ENCODE results near the gene KCNAB3. TPM values are rescaled to one million over a fixed set of nuclear protein-coding genes. Genes with fewer than 3 reads are reported as not detected.

Gene KCNAB3
- total RNA-seq, 1 donor: 1.1 TPM

DNA sequence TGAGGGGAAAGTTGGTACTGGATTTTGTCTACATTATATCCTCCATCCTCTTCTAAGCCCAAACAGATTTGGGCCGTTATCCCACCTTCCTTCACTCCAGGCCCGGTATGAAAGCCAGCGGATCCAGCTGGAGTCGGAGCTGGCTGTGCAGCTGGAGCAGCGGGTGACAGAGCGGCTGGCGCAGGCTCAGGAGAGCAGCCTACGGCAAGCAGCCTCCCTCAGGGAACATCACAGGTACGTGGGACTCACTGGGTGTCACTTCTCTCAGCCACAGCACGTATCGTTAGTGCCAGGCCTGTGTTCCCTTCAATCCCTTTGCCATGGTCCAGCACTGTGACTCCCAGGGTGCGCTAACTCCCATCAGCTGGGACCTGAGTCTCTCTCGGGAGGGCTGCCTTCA lies 13.6 kb upstream of the KCNAB3 start:
- no peak for DNase-seq (ENCODE audit: low read depth in 2 of 3, low spot score in 2 of 3)

- DNase-seq (ENCODE audit: low read depth in 2 of 3, low spot score in 2 of 3): no peak
Observed at GRCh38 chr17:7940743-7941142, 11.1 kb upstream of the KCNAB3 start.

DNA sequence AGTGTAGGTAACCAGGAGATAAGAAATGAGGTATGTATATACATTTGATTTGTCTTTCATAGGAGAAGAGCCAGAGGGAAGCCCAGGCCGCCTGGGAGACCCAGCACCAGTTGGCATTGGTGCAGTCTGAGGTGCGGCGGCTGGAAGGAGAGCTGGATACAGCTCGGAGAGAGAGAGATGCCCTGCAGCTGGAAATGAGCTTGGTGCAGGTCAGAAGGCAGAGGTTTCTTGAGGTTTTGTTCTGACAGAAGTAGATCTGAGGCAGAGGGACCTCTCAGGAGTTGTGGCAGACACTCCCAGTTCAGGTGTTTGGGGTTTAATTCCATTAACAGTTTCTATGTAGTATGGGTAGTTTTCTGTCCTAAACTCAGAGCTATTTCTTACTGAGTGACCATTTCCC lies 10.4 kb upstream of the KCNAB3 start:
- DNase-seq (ENCODE audit: low read depth in 2 of 3, low spot score in 2 of 3): no peak

DNA sequence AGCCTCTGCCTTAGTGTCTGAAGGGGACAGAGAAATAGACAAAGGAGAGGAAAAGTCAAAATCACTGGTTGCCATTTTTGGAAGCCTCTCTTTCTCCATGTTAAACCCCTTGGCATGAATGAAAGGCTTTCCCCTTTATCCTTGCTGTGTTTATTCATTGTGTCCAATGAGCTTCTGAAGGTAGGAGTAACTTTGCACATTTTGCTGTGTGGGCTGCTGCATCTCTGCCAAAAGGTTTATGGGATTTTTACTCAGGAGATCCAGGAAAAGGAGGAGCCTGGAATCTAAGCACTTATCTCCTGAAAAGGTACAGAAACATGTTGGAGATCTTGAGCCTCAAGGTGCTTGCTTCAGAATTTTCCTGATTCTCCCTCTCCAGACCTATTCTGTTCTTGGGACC lies 6.2 kb upstream of the KCNAB3 start:
- no peak for DNase-seq (ENCODE audit: low read depth in 2 of 3, low spot score in 2 of 3)

DNA sequence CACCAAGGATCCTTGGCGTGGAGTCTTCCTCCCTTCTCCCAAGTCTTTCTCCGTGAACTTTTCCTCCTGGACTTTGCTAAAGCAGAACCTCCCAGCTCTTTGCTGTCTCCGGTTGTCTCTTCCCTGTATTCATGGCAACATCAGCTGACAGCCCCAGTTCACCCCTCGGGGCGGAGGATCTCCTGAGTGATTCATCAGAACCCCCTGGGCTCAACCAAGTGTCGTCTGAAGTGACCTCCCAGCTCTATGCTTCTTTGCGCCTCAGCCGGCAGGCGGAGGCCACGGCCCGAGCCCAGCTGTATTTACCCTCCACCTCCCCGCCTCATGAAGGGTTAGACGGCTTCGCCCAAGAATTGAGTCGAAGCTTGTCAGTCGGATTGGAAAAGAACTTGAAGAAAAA lies 3.3 kb upstream of the KCNAB3 start:
- peak in 2 of 3 donors; percentile 80 to 84 for DNase-seq (ENCODE audit: low read depth in 2 of 3, low spot score in 2 of 3)

DNA sequence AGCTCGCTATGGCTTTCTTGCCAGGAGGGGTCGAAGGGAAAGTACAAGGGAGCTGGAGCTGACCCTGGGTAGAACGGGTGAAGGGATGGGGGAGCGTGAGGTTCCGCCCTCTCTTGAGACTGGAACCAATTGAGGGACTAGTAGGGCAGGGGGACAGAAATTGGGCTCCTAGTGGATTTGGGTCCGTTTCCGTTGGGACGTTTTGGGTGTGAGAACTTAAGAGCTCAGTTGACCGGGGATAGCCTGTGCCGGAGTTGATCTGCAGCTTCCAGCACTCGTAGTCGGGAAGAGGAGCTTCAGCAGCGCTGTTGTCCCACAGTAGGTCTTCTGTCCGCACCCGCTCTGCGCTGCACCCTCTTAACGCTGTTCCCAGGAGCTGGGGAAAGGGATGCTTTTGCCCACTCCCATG lies 2.8 kb upstream of the KCNAB3 start:
- DNase-seq (ENCODE audit: low read depth in 2 of 3, low spot score in 2 of 3): no peak

- DNase-seq (ENCODE audit: low read depth in 2 of 3, low spot score in 2 of 3): peak; percentile 99
Observed at GRCh38 chr17:7931709-7932482, 2.2 kb upstream of the KCNAB3 start, which contains the start of the genes CNTROB and TRAPPC1. Gene CNTROB (plus strand): TSS chr17:7932206. CDS start chr17:7933080, 874 bp downstream. Gene TRAPPC1 (minus strand): TSS chr17:7931946. CDS start chr17:7931829, 117 bp downstream.

DNA sequence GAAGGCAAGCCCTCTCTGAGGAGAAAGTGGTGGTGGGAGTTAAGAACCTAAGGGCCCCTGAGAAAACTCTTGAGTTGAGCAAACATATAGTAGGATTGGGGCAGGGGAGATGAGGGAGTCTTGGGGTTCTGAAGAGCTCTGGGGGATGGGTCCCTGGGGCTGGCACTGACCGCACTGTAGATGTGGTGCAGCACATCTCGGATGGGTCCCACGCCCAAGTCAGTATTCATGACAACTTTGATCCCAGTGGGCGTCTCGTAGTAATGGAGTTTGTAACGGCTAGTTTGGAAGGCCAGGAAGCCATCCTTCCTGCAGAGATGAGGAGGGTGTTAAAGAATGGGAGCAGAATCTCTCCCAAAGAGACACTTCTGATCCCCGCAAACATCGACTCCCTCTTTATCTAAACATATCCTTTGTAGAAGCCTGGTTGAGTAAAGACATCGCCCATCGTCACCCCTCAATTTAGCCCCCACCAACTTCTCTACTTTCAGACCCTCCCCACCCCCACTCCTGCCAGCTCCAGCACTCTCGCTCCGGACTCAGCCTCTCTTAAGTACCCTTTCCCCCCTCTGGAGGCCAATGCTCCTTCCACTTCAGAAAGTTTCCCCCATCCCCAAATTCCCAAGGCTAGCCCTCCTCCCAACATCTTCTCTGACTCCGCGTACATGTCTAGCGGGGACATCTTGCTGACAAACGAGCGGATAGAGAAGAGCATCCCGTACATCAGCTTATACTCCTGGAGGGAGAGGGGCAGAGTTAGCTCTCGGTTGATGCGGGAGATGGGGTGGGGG lies 1.4 kb upstream of the KCNAB3 start:
- DNase-seq (ENCODE audit: low read depth in 2 of 3, low spot score in 2 of 3): no peak

- DNase-seq (ENCODE audit: low read depth in 2 of 3, low spot score in 2 of 3): no peak
Observed at GRCh38 chr17:7927596-7927995, 2.1 kb downstream of the KCNAB3 start.

DNA sequence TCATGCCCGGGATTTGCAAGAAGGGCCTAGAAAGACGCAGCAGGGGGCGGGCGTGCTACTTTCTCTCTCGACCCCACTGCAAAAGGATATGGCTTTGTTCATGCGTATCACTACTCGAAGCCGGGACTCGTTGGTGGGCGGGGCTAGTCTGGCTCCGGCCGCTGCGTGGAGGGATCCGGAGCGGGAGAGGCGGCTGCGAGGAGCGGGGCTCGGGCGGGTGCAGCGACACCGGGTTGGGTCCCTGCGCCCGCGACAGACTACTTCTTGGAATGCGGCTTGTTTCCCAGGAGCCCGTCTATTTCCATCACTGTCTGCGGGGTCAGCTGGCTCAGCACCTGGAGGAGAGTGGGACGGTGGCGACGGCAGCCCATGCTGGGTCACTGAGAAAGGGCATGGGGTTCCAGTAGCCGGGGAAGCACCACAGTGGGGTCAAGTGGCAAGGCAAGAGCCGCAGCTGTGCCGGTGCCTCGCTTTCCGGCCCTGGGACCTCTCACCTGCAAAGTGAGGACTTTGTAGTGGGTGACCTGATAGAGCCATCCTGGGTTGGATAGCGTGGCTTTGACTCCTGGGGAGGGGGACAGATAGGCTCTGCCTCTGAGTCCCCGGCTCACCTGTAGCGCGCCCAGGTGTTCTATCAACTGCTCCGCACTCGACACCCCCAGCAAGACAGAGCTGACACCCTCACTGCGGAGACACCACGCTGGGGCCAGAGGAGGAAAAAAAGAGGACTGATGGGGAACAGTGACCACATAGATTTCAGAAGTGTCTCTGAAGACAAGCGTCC lies 6.6 kb downstream of the KCNAB3 start:
- peak; percentile 59 to 88 (median 85) for DNase-seq (ENCODE audit: low read depth in 2 of 3, low spot score in 2 of 3)

- no peak for DNase-seq (ENCODE audit: low read depth in 2 of 3, low spot score in 2 of 3)
Observed at GRCh38 chr17:7922269-7922844, 7.3 kb downstream of the KCNAB3 start.

GRCh38 chr17:7916808-7917207 lies 12.8 kb downstream of the KCNAB3 start:
- DNase-seq (ENCODE audit: low read depth in 2 of 3, low spot score in 2 of 3): no peak

DNA sequence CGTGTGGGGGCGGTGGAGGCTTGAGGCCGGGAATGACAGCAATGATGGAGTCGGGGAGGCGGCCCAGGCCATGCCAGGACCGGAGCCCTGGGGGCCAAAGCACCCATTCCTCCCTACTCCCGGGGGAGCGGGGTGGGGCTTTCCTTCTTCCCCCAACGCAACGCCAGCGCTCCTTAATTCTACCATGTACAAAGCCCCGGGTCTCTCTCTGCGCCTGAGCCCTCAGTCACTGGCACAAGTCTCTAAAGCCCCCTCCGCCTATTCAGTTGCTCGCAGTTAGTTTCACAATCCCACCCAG lies 13.3 kb downstream of the KCNAB3 start:
- DNase-seq (ENCODE audit: low read depth in 2 of 3, low spot score in 2 of 3): no peak

DNA sequence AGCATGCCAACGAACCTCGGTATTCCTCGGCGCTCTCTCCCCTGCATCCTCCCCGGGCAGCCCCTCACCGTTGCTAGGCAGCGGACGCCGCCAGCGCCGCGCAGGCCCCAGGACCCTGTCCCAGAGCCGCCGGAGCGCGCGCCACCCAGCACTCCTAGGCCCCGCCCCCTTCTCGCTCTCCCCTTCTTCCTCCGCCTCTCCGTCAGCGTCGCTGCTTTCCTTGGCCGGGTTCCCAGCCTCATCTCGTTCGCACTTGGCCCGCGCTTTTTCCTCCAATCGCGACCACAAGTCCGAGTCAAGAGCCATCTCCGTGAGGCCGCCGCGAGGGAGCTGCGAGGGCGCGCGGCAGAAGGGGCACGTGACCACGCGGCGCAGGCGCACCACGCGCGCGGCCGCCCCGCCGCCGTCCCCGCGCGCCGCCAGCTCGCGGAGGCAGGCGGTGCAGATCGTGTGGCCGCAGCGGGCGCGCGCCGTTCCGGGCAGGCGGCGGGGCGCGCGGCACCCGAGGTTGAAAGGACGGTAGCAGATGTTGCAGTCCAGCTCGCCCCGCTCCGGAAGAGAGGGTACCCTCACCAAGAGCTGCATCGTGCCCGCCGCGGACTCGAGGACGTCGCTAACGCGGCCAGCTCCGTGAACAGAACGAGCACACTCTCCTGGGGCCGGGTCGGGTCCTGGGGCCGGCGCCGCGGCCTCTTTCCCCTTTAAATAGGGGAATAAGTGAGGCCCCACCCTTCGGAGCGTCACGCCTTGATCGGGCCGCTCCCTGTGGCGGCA lies 13.9 kb downstream of the KCNAB3 start, which contains the start of gene RNF227:
TSS of gene RNF227 (minus strand) at position 679 of the 774 bp plus-strand sequence. CDS start at position 585, 94 bp downstream.
- peak; percentile 80 to 93 (median 93) for DNase-seq (ENCODE audit: low read depth in 2 of 3, low spot score in 2 of 3)

- DNase-seq (ENCODE audit: low read depth in 2 of 3, low spot score in 2 of 3): no peak
Observed at GRCh38 chr17:7915179-7915610, 14.5 kb downstream of the KCNAB3 start.

GRCh38 chr17:7912927-7913524 lies 16.6 kb downstream of the KCNAB3 start:
- DNase-seq (ENCODE audit: low read depth in 2 of 3, low spot score in 2 of 3): peak; percentile 34 to 88 (median 76)

DNA sequence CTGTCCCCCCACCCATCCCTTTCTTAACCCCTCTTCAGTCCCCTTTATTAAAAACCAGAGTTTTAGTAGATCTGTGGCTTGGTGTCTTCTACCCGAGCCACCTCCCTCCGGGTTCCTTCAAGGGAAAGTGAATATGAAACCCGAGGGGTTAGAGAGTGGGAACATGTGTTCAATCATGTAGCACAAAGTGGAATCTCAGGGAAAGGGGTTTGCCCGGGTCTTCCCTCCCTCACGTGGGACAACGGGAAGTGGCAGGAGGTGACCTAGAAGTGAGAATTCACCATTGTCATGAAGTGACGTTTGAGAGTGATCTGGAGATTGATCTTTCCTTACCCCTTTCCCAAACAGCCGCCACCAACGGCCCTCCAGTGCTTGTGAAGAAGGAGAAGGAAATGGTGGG lies 18.5 kb downstream of the KCNAB3 start:
- DNase-seq (ENCODE audit: low read depth in 2 of 3, low spot score in 2 of 3): no peak

GRCh38 chr17:7910711-7911110 lies 18.9 kb downstream of the KCNAB3 start:
- DNase-seq (ENCODE audit: low read depth in 2 of 3, low spot score in 2 of 3): no peak

DNA sequence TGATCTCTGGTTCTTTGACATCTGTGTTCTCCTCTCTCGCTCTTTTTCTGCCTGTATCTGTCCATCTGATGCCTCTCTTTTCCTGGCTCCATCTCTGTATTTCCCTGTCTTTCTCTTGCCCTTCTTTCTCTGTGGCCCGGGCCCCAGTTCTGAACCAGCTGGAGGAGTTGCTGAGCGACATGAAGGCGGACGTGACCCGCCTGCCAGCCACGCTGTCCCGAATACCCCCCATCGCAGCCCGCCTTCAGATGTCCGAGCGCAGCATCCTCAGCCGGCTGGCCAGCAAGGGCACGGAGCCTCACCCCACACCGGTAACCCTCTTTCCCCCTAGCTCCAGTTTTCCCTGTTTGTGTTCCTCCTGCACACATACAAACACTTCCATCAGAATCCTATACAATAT lies 19.4 kb downstream of the KCNAB3 start:
- DNase-seq (ENCODE audit: low read depth in 2 of 3, low spot score in 2 of 3): no peak

DNA sequence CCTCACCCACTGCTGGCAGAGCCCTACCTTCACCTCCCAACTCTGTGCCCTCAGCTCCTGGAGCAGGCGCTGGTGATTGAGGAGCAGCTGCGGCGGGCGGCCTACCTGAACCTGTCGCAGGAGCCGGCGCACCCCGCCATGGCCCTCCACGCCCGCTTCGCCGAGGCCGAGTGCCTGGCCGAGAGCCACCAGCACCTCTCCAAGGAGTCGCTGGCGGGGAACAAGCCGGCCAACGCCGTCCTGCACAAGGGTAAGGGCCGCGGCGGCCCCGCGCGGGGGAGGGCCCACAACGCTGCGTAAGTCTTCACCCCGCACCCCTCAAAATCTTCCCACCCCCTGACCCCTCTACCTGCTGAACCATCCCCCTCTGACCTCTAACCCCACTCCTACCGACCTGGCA lies 20.6 kb downstream of the KCNAB3 start:
- DNase-seq (ENCODE audit: low read depth in 2 of 3, low spot score in 2 of 3): no peak
